Measurements from ENCODE around the gene ZNF101. TPM values are rescaled to one million over a fixed set of nuclear protein-coding genes. Genes with fewer than 3 reads are reported as not detected.

Gene ZNF101
- polyA plus RNA-seq, 4 donors: 16.5 to 17.5 (median 16.8) TPM

GRCh38 chr19:19637523-19638251, 31.0 kb upstream of the ZNF101 start:
- DNase-seq (ENCODE audit: low read depth in 4 of 4, low spot score in 3 of 4): no peak

GRCh38 chr19:19642506-19643157, 26.0 kb upstream of the ZNF101 start:
- no peak for DNase-seq (ENCODE audit: low read depth in 4 of 4, low spot score in 3 of 4)

GRCh38 chr19:19643158-19644053, 25.2 kb upstream of the ZNF101 start, which contains the start of gene GMIP:
Gene GMIP, minus strand, starts transcription at chr19:19643657. Its CDS starts 128 bp downstream, at chr19:19643529.
- DNase-seq (ENCODE audit: low read depth in 4 of 4, low spot score in 3 of 4): no peak

- no peak for DNase-seq (ENCODE audit: low read depth in 4 of 4, low spot score in 3 of 4)
Measured at GRCh38 chr19:19644054-19644388, 24.6 kb upstream of the ZNF101 start.

- no peak for DNase-seq (ENCODE audit: low read depth in 4 of 4, low spot score in 3 of 4)
Measured at GRCh38 chr19:19645233-19645870, 23.3 kb upstream of the ZNF101 start.

- no peak for DNase-seq (ENCODE audit: low read depth in 4 of 4, low spot score in 3 of 4)
Measured at GRCh38 chr19:19647037-19647835, 21.4 kb upstream of the ZNF101 start.

GRCh38 chr19:19649155-19649554, 19.5 kb upstream of the ZNF101 start:
- no peak for DNase-seq (ENCODE audit: low read depth in 4 of 4, low spot score in 3 of 4)

GRCh38 chr19:19649580-19649995, 19.1 kb upstream of the ZNF101 start:
- DNase-seq (ENCODE audit: low read depth in 4 of 4, low spot score in 3 of 4): no peak

GRCh38 chr19:19650331-19650730, 18.3 kb upstream of the ZNF101 start:
- no peak for DNase-seq (ENCODE audit: low read depth in 4 of 4, low spot score in 3 of 4)

GRCh38 chr19:19651076-19651475, 17.6 kb upstream of the ZNF101 start:
- DNase-seq (ENCODE audit: low read depth in 4 of 4, low spot score in 3 of 4): no peak

GRCh38 chr19:19652482-19653295, 15.9 kb upstream of the ZNF101 start:
- DNase-seq (ENCODE audit: low read depth in 4 of 4, low spot score in 3 of 4): no peak

- DNase-seq (ENCODE audit: low read depth in 4 of 4, low spot score in 3 of 4): no peak
Measured at GRCh38 chr19:19653597-19654147, 15.0 kb upstream of the ZNF101 start.

- DNase-seq (ENCODE audit: low read depth in 4 of 4, low spot score in 3 of 4): no peak
Measured at GRCh38 chr19:19654441-19654840, 14.2 kb upstream of the ZNF101 start.

GRCh38 chr19:19655051-19655594, 13.5 kb upstream of the ZNF101 start:
- no peak for DNase-seq (ENCODE audit: low read depth in 4 of 4, low spot score in 3 of 4)

- no peak for DNase-seq (ENCODE audit: low read depth in 4 of 4, low spot score in 3 of 4)
Measured at GRCh38 chr19:19655641-19656343, 12.8 kb upstream of the ZNF101 start.

GRCh38 chr19:19656451-19657396, 11.9 kb upstream of the ZNF101 start:
- DNase-seq (ENCODE audit: low read depth in 4 of 4, low spot score in 3 of 4): no peak

GRCh38 chr19:19657397-19657783, 11.2 kb upstream of the ZNF101 start:
- DNase-seq (ENCODE audit: low read depth in 4 of 4, low spot score in 3 of 4): no peak

Measured in right renal pelvis (tissue), 4 donors.